HG03571 (cell line): Measurements from ENCODE around the gene CPTP.

Source experiments
- ATAC-seq: cut with Tn5 transposase; IDR thresholded peaks from one replicate; pipeline ENCODE4 v1.9.1; 2021; ENCODE audit not compliant: unreplicated experiment

The CPTP gene

DNA sequence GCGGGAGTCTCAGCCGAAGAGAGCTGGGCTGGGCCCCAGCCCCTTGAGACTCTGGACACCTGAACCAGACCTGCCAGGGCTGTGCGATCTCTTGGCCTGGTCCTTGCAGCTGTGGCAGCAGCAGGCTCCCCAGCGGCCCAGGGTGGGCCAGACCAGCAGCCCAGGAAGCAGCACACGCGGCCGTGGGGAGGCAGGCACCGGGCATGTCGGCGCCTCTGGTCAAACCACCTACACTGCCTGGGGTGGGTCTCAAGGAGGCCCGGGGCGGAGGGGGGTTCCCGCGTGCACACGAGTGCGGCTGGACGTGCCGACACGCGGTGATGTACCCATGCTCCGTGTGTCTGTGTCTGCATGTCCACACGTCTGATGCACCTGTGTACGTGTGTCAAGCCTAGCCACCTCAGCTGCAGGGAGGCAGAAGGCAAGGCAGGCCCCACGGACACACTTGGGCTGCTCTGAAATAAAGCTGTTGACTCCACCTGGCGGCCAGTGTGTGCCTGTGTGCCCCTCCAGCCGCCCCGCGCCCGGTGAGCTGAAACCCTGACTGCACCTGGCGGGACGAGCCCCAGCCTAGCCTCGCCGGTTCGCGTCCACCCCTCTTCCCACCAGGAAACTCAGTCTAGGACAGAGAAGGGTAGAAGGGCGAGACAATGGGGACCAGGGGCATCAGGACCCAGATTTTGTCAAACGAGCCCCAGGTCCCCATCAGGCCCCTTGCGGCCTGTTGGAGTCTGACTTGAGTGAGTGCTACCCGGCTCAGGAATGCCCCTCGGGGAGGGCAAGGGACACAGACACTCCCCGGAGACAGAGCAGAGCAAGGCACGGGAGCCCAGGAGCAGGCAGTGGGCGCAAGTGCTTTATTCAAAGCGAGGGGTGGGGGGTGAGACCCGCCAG lies 32.8 kb upstream of the CPTP start:
- ATAC-seq: no peak

DNA sequence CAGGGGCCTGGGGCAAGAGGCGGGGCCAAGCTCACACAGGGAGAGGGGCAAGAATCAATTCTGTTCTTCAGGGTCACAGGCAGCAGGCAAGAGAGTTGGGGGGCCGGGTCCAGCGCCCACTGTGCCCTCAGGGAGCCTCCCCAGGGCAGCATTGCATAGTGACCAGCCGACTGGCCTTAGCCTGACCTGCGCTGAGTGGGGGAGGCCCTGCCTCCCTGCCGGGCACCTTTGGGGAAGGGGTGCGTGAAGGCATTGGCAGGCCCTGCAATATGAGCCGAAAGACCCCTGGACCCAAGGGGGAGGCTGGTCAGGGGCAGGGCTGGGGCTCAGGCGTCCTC lies 32.2 kb upstream of the CPTP start:
- no peak for ATAC-seq

DNA sequence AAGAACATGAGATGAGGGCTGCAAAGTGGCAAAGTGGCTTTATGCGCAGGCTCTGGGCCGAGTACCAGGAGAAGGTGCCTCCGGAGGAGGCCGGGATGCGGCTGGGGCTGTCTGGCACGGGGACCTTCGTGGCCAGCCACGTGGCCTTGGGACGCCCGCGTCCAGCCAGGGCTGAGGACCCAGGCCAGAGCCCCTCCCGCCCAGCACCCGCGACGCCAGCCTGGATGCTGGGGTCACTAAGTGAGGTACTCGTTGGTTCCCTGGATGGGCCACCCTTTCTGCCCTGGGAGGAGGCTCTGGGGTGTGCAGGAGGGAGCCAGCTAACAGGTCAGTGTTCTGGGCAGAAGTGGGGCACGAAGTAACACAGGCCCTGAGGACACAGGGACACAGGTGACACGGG lies 31.8 kb upstream of the CPTP start:
- ATAC-seq: no peak

DNA sequence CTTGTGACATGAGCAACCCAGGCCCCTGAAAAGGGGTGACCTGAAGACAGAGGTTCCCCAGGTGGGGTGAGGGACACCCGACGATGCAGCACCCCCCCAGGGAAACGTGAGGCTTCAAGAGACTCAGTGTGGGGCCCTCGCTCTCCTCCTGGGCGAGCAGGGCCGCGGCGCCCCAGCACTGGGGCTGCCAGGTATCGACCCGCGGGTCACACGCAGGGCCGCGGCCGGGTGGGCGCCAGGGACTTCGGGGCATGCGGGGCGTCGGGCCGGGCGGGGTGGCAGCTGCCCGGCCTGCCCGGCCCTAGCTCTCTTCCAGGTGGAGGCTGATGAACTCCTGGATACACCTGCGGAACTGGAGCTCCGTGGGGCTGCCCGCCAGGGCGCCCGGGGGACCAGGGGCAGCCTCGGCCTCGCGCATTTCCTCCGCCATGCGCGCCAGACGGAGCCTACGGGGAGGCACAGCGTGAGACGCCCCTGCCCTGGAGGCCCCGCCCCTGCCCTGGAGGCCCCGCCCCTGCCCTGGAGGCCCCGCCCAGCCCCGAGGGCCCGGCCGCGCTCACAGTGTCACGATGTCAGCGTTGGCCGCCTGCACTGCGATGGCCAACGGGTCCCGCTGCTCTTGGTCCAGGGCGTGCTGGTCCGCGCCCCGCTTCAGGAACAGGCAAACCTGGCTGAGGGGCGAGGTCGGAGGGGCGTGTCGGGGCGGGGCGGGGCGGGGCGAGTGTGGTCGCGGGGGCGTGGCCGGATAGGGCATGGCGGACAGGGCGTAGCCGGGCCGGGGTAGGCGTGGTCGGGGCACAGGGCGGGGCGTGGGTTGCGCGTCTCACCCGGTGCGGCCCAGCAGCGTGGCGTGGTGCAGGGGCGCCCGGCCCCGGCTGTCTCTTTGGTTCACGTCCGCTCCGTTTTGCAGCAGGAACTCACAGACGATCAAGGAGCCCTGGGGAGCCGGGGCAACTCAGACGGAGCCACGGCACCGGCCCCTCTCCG lies 31.0 kb upstream of the CPTP start:
- ATAC-seq: no peak

DNA sequence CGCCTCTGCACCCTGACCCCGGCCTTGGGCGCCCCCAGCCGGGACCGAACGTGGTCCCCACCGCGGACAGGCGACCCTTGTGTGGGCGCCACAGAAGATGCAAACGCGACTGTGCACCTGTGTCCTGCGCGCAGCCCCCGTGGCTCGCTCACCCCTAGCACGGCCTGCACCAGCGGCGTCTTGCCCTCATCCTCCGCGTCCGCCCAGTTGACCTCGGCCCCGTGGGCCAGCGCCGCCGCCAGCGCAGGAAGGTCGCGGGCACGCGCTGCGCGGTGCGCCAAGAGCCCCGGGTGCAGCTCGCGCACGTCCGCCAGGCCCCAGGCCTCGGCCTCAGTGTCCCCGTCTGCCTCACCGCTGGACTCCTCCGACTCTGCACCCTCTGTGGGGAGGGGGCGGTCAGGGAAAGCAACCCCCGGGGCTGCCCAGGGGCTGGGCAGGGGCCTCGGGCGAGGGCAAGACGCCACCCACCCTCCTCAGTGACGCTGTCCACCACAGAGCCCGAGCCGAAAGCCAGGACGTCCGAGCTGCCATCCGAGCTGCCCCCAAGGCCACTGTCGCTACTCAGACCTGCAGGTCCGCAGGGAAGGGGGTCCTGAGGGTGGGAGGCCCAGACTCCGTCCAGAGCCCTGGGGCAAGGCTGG lies 30.2 kb upstream of the CPTP start:
- ATAC-seq: no peak

DNA sequence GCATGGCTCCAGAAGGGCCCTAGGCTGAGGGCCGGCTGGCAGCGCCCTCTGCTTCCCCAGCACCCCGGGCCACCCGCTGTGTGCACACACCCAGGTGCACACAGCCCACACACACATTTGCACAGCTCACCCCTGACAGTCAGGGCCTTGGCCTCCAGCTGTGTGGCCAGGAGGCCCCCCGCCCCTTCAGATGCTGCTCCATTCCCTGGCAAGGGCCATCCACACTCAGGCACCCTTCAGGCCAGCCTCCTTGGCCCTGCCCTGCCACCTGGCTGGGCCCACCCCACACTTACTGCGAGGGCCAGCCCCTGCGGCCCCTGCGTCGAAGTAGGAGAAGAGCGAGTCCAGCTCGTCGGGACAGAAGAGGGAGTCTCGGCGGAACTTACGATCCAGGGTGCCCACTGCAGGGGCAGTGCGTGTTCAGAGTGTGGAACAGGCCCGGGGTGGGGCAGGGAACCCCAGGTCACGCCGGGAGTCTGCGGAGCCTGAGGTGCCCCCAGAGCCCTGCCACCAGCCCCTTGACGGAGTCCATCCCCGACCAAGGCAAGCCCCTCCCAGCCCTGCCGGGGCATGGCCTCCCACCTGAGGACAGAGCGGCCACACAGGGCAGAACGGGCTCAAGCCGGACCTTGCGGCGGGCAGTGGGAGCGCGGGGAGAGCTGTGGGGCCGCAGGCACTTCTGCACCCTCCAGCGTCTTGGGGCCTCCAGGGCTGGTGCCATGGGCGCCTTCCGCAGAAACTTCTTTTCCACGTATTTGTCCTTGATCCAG lies 29.3 kb upstream of the CPTP start:
- no peak for ATAC-seq

DNA sequence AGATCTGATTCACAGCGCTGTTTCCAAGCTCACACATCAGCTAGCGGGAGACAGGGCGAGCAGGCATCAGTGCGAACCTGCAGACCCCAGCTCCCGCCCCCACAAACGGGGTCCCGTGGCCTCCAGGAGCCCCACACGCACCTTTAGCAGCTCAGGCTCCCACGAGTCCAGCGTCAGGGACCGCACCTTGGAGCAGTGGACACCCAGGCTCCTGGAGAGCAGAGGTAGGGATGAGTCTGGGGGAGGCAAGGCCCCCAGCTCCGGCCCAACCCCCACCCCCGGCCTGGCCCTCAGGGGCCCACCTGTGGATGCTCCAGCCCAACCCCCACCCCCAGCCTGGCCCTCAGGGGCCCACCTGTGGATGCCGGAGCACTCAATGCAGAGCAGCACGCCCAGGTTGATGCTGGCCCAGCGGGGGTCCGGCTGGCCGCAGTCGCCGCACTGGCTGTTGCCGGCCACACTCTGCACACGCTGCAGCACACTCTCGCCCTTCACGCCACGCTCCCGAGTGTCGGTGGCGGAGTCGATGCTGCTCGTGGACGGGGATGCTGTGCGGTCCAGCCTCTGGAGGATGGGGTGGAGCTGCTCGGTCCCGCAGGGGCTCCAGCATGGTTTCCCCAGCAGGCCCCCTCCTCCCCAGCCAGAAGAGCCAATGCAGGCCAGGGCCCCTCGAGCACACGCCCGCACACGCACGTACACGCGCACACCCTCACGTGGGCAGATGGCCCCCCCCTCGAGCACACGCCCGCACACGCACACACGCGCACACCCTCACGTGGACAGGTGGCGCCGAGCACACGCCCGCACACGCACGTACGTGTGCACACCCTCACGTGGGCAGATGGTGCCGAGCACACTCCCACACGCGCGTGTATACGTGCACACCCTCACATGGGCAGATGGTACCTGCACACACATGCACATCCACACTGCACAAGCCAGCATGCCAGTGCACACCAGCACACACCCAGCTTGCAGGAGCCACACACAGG lies 28.2 kb upstream of the CPTP start:
- no peak for ATAC-seq

DNA sequence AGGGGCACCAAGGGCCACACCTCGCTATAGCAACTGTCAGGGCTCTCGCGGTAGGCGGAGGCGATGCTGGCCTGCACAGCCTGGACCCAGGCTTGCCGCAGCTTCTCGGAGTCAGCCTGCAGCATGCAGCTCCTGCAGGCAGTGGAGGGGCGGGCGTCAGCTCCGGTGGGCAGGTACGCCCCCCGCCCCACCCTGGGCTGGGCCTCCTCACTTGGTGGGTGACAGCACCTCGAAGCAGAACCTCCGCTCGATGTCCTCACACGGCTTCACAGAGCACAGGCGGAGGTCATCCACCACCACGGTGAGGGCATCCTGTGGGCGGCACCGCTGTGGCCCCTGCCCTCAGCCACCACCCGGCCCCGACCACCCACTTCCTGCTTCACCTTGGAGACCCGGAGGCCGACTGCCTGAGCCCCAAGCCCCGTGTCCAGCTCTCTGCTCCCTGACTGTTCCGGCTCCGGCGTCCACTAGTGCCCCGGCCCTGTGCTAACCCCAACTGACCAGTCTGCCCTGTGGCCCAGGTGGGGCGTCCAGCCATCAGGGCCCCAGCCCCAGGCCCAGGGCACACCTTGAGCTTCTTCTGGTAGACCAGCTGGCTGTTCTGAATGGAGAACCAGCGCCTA lies 26.7 kb upstream of the CPTP start:
- ATAC-seq: no peak

DNA sequence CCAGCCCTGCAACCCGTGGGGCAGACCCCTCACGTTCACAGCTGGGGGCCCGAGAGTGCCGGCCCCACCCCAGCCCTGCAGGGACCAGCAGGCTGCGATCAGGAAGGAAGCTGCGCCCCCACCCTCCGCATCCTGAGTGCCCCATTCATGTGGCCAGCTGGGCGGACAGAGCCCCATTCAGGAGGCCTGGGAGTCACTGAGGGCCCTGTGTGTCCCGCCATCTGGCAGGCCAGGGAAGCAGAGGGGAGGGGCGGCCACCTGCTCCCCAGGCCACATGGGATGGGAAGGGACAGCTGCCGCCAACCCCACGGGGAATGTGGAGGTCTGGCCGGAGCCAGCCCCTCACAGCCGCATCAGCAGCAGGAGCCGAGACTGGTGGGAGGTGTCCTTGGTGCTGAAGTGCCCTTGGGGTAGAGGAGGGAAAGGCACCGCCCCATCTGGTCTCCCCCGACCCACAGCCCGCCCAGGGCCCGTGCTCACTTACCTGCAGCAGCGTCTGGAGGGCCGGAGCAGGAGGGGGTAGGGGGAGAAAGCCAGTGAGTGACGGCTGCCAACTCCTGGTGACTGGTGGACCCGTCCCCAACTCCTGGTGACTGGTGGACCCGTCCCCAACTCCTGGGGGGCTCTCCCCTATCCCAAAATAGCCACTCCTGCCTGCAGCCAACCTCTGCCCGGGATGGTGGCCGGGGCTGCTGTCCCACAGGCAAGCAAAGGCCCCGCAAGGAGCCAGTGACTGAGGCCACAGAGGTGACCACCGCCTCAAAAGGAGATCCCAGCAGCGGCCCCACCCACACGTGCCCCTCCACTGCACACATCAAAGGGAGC lies 25.5 kb upstream of the CPTP start:
- no peak for ATAC-seq

DNA sequence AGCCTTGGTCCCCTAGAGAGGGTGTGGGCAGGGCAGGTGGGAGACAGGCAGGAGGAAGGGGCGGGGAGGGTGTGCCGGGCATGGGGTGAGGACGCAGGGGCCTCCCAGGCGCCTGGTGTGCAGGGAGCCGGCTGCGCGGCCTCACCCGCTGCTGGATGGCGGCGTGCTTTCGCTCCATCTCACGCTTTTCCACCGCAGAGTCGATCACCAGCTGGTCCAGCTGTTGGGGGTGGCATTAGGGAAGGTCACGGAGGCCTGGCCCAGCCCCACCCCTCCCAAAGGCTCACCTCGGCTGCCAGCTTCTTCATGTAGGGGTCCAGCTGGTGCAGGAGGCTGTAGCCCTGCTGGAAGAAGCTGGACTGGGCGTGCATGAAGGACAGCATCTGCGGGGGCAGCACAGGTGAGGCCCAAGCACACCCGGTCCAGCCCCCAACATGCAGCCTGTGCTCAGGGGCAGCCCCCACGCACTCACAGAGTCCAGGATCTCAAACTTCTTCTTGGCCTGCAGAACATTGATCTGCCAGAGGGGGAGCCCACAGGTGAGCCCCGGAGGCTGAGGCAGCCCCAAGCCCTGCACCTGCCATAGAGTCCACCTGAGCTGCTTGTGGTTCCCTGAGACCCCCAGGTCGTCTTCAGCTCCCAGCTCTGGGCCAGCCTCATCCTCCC lies 24.8 kb upstream of the CPTP start:
- ATAC-seq: no peak

DNA sequence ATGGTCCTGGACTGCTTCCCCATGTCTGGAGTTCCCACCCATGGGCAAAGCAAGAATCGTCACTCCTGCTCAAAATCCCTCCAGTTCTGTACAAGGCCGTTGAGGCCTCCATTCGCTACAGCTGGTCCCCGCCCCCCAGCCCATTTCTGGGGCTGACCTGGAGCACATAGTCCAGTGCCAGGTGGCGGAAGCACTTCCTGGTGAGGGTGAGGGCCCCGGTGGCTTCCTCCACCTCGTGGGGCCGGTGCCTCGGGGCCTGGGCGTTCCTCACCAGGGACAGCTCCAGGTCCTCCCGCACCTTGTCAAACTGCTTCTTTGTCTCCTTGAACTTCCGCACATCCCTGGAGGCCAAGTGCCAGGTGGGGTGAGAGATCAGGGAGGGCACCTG lies 24.3 kb upstream of the CPTP start:
- no peak for ATAC-seq

DNA sequence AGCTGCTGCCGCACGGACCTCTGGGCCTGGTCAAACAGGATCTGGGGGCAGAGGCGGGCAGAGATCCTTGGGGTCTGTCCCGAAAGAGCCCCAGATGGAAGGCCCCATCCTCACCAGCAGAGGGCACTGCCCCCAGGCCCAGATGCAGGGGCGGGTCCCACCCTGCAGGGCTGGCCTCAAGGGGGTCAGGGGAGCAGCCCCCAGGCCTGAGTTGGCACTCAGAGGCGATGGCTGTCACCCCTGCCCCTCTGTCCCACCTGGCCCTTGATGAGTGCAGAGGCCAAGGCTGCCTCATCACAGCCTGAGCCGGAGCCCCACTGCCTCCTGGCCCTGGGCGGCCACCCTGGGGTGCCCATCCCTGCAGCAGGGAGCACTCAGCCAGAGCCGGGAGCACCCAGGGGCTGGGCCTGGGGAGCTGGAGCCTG lies 22.6 kb upstream of the CPTP start:
- no peak for ATAC-seq

DNA sequence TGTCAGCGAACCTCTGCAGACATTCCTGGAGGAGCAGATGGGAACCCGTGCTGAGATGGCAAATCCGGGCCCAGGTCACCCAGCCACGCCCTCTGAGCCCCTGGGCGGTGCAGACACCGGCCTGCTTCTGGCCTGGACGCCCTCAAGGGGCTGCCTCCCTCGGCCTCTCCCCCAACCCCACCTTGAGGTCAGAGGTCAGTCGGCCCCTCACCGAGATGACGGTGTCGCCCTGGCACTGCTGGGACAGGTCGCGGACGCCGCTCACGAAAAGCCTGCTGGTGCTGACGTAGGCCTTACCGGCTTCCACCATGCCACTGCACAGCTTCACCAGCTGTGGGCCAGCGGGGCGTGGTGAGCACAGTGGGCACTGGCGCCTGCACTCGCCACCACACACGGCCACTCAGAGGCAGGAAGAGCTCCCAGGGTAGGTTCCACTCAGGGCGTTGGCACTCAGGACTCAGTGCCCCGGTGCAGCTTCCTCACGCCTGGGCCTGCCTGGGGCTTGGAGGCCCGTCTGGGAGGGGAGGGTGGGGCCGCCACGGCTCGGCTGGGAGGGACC lies 21.6 kb upstream of the CPTP start:
- ATAC-seq: no peak

DNA sequence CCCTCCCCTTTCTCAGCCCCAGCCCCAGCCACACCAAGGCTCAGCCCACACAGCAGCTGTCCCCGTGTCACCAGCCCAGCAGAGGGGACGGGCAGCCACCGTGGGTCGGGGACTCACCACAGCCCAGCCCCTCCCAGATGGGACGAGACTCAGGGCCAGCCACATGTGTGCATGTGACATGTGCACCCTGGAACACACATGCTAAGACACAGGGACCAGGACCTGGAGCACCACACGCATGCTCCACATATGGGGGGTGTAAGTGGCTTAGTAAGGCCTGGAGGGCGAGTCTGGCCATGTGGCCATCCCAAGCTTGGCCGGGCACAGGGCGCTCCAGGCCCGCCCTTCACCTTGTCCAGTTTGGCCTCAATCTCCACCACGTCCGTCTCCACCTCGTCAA lies 20.9 kb upstream of the CPTP start:
- no peak for ATAC-seq

DNA sequence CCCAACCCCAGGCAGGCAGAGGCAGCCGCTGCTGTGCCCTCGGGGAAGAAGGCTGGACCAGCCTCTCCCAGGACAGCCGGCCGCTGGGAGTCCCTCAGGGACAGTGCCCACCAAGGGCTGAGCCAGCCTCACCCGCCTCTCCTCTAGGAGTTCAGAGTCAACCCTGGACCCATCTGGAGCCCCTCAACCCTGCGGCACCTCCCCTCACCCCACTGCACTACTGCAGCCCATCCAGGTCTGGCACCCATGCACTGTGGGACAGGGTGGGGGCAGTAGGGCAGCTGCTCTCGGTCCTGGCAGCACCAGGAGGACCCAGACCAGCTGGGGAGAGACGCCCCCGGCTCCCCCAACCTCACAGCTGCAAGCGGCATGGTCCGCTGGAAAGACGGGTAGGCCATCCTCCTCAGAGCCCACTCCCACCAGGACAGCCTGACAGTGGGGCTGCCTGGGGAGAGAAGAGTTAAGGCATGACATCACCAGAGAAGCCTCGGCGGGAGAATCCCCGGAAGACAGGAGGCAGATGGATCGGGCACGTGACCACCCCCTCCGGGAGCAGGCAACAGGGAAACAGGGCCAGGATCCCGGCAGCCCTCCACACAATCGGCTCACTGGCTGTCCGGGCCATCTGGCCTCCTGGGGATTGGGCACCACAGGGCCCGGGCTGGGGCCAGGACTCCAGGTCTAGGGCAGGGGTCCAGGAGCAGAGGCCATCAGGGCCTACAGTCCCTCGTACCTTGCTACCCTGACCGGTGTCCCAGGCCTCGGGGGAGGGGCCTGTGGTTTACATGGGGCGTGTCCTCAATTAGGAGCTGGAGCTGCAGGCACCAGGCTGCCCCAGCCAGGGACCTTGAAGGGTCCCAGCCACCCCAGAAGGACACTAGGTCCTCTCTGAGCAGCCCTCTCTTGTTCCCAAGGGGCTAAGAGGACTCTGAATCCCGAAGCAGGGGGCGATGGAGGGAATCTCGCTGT lies 20.0 kb upstream of the CPTP start:
- ATAC-seq: no peak
